GM21619 (cell line): ENCODE data around the gene EAF1.
"Not testable (repeated sequence)": the region's sequence is repeated elsewhere in the genome, so short reads cannot be mapped to it uniquely, and the experiment has no call there.

Experiments used
- ATAC-seq: cut with Tn5 transposase; IDR thresholded peaks from one replicate; pipeline ENCODE4 v1.9.1; 2021; ENCODE audit not compliant: unreplicated experiment

The EAF1 gene

DNA sequence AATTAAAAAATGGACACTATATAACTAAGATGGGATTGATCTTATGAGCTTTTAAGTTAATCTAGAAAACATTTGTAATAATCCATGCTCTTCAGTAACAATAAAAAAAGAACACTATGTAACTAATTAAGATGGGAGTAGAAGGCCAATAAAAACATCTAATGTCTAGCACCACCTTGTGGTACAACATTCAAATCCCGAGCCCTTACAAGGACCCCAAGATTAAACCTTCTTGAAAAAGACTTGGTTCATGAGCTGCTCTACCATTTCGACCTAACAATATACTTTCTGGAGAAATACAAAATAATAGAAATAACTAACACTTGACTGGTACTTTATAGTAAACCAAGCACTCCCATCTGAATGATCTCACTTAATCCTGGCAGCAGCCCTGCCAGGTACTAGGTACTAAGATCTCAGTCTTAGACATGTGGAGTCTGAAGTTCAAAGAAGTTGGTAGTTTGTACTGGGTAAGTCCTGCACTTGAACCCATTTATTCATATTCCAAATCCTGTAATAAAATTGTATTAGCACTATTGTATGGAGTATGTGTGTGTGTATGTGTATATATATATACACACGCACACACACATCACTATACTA is 21.8 kb upstream of the EAF1 start:
- ATAC-seq: no peak

DNA sequence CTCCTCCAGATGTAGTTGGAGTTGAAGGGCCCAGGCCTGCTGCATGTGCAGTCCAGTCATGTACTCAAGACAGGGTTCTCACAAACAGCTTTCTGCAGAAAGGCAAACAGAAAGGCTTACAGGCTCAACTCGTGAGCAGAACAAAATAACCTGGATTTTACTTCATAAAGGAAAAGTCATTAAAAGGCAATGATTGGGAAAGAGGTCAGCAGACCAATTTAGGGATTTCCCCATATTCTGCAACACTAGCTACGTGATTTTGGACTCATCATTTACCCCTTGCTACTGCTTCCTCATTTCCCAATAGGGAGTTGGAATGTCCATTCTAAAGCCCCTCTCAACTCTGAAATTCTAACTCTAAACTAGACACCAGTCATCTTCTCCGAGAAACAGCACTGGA is 18.2 kb upstream of the EAF1 start:
- no peak for ATAC-seq

DNA sequence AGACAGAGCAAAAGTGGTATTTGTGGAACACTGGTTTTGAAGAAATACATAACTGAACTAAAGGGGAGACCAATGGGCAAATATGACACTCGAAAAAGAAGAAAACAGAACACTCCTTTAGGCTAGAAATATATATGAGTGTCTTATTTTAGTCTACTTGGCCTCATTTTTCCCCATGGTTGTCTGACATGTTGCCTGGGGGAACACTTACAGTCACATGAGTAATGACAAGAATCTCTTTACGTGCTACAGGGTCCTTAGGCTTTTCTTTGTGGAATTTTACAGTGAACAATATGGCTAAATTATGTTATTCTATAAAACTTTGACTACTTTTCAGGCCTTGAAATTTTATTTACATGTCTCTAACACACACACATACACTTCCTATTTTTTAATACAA is 17.6 kb upstream of the EAF1 start:
- no peak for ATAC-seq

DNA sequence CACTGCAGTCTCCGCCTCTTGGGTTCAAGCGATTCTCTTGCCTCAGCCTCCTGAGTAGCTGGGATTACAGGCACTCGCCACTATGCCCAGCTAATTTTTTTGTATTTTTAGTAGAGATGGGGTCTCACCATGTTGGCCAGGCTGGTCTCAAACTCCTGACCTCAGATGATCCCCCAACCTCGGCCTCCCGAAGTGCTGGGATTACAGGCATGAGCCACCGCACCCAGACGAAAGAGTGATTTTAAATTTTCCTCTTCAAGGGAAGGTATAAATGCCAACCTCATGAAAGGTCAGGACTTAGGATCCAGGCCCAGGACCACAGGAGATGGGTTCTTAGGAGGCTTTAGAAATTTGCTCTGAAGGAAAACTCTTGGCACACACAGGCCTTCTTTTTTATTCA is 16.4 kb upstream of the EAF1 start:
- not testable (repeated sequence) for ATAC-seq

GRCh38 chr3:15420871-15421270 is 6.5 kb upstream of the EAF1 start:
- ATAC-seq: no peak

DNA sequence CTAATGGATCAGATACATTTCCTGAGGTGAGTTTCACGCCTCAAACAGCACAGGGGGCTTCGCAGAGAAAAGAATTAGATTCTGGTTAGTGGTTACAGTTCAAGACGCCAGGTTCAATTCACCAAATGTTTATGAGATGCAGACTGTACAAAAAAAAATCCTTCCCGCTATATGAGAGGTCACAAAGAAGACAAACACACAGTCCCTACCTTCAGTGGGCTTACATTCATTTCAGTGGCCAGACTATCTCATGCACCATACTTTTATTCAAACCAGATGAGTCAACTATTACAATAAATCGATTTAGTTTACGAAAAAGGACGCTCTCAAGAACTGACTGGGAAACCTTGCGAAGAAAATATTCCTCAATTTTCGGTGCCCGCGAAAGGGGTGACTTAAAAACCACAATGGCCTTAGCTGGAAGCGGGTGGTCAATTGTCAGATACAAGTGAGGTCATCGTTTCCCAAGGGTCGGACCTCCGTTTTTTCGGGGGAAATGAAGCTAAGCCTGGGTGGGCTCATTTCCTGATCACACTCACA is 749 bp upstream of the EAF1 start:
- ATAC-seq: no peak

DNA sequence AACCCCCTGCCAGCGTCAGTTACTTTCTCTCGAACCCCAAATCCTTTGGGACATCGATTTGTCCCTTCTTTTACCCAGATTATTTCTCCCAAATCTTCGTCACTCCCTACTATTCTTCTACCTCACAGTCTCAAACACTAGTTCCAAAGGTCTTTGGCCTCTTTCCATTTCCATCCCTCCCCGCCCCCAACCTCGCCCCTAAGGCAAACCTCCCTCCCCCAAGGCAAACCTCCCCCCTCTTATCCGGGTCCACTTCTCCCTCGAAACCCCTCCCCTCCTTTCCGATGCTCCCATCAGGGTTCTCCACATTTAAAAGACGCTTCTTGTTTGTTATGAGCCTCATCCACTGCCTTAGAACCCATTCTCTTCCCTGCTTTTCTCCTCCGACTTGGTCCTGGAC is 583 bp downstream of the EAF1 start:
- no peak for ATAC-seq

DNA sequence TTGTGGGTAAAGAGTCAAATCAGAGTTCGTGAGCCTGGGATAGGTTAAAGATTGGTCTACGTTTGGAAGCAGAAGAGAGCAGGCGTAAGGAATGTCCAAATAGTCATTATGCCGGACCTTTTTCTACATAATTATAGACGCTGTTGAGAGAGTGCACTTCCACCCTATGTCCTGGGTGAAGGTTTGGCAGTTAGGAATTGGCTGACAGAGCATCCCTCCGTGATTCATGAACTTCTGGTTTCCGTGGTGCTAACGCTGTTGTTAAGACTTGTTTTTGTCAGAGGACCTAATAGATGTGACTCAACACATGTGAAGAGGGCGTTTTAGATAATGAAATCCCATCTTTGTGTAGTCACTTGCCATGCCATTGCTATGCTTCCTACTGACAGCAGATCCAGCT is 1.1 kb downstream of the EAF1 start:
- no peak for ATAC-seq

- no peak for ATAC-seq
Measured at GRCh38 chr3:15429080-15429479, 1.7 kb downstream of the EAF1 start.

DNA sequence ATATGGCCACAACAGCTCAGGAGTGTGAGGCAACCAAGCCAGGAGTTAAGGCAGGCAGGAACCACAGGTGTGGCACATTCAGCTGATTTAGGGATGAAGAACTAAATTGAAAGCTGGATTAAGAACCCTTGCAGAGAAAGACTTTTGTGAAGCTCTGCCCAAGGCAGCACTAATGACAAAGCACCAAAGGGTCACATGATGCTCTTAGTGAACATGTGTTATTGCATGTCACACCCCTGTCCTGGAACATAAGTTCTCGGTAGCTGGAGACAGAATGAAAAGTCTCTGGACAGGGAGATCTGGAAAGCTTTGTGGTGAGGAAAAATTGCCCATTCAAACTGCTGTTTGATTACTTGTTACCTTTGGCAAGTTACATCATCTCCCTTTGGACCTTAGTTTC is 3.2 kb downstream of the EAF1 start:
- ATAC-seq: no peak

GRCh38 chr3:15431256-15431837 is 3.9 kb downstream of the EAF1 start:
- ATAC-seq: no peak

GRCh38 chr3:15433531-15433930 is 6.1 kb downstream of the EAF1 start:
- ATAC-seq: no peak

DNA sequence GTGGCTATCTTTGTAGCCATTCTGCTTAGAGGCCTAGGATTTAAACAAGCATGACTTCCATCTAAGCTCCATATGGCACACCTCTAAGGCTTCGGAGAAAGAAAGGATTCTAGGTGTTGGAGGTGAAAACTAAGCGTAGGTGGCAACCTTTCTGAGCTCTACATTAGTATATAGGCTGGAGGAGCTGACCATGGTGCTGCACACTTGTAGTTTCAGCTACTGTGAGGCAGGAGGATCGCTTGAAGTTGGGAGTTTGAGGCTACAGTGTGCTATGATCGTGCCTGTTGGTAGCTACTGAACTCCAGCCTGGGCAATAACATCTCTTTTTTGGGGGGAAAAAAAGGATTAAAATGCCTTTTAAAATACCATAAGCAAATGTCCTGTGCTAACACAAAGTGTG is 7.4 kb downstream of the EAF1 start:
- no peak for ATAC-seq

DNA sequence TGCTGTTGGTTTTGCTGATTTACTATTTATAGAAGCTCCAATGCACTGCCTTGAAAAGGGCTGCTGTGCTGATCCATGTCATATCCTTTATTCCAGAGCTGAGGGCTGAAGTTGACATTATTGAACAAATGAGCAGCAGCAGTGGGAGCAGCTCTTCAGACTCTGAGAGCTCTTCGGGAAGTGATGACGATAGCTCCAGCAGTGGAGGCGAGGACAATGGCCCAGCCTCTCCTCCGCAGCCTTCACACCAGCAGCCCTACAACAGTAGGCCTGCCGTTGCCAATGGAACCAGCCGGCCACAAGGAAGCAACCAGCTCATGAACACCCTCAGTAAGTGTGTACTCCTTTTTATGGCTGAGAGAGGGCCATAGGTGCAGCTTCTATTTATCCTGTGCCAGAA is 8.8 kb downstream of the EAF1 start:
- ATAC-seq: no peak

DNA sequence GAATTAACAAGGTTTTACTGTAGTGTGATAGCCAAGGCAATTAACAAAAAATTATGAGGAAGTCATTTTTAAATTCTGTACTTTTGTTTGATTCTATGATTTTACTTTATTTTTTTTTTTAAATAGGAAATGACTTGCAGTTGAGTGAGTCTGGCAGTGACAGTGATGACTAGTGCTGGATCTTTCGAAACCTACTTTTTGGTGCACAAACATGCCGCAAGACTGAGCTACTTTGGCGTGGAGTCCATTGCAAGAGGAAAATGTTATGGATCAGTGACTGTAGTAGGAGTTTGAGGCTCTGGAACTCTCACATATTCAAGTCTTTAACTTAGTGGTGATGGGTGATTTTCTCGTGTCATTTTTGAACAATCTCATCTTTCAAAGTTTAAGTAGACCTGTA is 11.6 kb downstream of the EAF1 start:
- ATAC-seq: no peak

DNA sequence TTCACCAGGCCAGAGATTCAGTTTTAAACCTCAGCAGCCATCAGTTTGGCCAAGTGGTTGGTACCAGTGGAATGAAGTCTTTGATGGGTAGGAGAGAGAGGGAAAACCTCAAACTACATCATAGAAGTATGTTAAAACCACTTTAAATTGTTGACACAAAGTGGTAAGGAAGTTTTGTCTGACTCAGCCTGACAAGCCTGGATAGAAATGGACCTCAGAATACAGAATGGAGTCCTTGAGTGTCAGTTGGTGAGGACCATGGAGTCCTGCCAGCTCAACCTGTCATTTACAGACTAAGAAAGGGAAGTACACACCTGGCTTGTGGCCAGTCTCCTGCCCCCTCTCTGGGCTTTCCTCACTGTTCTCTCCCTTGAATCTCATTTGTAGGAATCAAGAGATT is 12.1 kb downstream of the EAF1 start:
- no peak for ATAC-seq

DNA sequence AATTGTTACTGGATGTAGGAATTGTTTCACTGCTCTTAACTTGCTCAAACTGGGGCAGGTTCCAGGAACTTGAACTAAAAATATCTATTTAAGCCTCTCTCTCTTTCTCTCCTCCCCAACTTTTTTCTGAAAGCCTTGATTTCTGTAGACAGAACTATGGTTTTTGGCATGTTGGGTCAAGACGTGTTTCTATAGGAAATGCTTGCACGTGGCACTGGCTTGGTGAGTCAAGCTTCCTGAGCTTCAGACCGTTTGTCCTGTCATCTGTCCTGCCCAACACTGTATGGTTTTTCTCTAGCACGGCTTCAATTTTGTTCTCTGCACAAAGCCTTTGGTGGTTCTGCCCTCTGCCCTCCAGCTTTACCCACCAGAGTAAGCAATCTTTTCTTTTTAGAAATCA is 13.5 kb downstream of the EAF1 start:
- ATAC-seq: no peak

DNA sequence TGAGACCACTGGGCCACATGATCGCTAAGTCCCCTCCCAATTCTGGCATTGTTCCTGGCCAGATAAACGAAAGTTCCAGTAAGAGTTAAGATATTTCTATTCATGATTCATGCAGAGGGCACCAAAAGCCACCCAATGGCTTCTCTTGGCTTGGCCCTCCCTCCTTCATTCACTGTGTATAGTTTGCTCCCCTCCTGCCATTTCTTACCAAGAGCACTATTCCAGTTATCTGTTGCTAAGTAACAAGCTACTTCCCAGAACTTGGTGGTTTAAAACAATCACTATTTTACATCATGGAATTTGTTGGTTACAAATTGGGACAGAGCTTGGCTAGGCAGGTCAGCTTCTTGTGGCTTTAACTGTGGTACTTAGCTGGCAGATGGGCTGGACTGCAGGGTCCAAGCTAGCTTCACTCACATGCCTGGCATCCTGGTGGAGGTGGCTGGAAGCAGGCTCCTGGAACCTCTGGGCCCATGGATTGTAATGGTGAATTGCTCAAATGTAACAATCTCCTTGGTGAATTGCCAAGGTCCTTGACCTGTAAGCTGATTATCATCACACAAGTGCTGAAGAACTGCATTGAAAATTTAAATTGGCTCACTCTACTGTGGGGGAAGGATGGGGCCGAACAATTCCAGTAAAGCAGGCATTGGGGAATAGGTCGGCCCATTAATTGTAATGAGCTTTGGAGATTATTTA is 16.6 kb downstream of the EAF1 start:
- no peak for ATAC-seq

DNA sequence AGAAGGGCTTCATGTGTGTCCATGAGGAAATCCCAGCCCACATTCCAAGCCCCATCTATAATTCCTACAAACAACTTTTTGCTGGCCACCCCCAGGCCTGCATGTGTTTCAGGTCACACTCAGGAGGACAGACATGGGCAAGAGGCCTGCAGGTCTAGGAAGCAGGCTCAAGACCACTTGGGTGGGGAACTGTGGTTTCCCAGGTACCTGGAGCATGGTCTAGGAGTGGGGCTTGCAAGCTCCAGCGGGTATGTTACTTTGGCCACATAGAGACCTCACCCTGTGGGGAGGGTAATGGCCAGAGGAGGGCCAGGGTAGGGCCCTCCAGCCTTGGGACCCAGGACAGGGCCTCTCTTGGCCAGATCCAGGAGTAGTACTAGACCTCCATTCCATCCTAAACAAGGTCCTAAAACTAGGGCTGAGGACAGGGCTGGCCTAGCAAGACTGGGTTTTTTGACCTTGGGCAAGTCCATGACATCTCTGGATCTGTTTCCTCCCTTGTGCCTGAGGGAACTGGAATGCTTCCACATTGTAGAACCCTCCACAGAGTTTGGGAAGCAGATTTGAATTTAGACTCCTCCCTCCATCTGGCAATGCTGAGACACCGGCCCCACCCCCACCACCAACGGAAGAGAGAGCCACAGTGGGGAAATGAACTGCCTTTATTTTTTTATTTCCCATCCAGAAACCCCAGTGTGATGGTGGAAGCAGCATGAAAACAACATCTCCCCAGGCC is 22.3 kb downstream of the EAF1 start:
- no peak for ATAC-seq

- no peak for ATAC-seq
Measured at GRCh38 chr3:15450438-15451215, 23.2 kb downstream of the EAF1 start.
